Glutamatergic neuron (in vitro differentiated cells): ENCODE results near the gene LRRC14B. TPM values are rescaled to one million over a fixed set of nuclear protein-coding genes. Genes with fewer than 3 reads are reported as not detected.
"Not testable (repeated sequence)": the region's sequence is repeated elsewhere in the genome, so short reads cannot be mapped to it uniquely, and the experiment has no call there.

Experiments
- DNase-seq: peaks from one replicate; pipeline ENCODE4 v3.0.0; 2022
- H3K27ac Mint-ChIP-seq: one replicate; pipeline ENCODE4 v1.8.0; 2020; ENCODE audit warnings: mild to moderate bottlenecking, mixed read lengths, inconsistent platforms; ENCODE audit not compliant: unreplicated experiment
- H3K27me3 Mint-ChIP-seq: one replicate; pipeline ENCODE4 v1.8.0; 2020; ENCODE audit warnings: mild to moderate bottlenecking, moderate library complexity, mixed read lengths, inconsistent platforms; ENCODE audit not compliant: unreplicated experiment
- H3K36me3 Mint-ChIP-seq: one replicate; pipeline ENCODE4 v1.8.0; 2020; ENCODE audit warnings: mild to moderate bottlenecking, mixed read lengths, inconsistent platforms; ENCODE audit not compliant: unreplicated experiment
- H3K4me1 Mint-ChIP-seq: one replicate; pipeline ENCODE4 v1.8.0; 2020; ENCODE audit warnings: mild to moderate bottlenecking, low read depth, mixed read lengths, inconsistent platforms; ENCODE audit not compliant: unreplicated experiment
- H3K4me3 Mint-ChIP-seq: one replicate; pipeline ENCODE4 v1.8.0; 2020; ENCODE audit warnings: mild to moderate bottlenecking, mixed read lengths, inconsistent platforms; ENCODE audit not compliant: unreplicated experiment
- H3K9me3 Mint-ChIP-seq: one replicate; pipeline ENCODE4 v1.8.0; 2020; ENCODE audit warnings: mild to moderate bottlenecking, moderate library complexity, mixed read lengths, inconsistent platforms; ENCODE audit not compliant: unreplicated experiment
- CTCF ChIP-seq: fragments of 200-600 bp; sonication (generic); IDR thresholded peaks from one replicate; pipeline ENCODE4 v1.5.0; 2021; ENCODE audit not compliant: partially characterized antibody, unreplicated experiment
- total RNA-seq: library from RNA; stranded (reverse); fragmentation: NEBNext Ultra II Directional; extraction: Animal tissue kit (Norgen Biotek cat#: 25700); gene quantifications from one replicate; pipeline ENCODE4 v1.2.1, GENCODE V29; 2021; ENCODE audit not compliant: unreplicated experiment

The LRRC14B gene
- total RNA-seq, 1 donor from 2014 or later = not detected

DNA sequence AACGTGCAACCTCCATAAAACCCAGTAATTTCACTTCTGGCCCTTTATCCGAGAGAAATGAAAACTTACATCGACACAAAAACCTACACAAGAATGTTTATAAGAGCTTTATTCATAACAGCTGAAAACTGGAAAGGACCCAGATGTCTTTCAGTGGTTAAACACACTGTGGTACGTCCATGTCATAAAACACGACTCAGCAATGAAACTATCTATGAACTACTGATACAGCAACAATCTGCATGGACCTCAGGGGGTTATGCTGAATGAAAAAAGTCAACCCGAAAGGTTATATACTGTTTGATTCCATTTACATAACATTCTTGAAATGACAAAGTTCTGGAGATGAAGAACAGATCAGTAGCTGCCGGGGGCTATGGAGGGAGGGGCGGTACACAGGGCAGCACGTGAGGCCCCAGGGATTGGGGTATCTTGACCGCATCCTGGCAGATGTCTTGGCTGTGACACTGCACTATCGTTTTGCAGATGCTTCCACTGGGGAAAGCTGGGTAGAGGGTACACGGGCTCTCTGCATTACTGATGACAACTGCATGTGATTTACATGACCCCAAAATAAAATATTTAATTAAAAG lies 22.6 kb downstream of the LRRC14B start:
- DNase-seq = no peak
- Mint-ChIP-seq H3K27ac (no peak overlapping the region), H3K27me3 (peaks cover 4% of the 10 kb centered on the region), H3K4me1 (peaks cover 16% of the 10 kb centered on the region), H3K9me3 (peaks cover 2% of the 10 kb centered on the region), H3K4me3 (no peak overlapping the region), H3K36me3 (peaks cover 6% of the 10 kb centered on the region)
- no peak for TF ChIP-seq CTCF

DNA sequence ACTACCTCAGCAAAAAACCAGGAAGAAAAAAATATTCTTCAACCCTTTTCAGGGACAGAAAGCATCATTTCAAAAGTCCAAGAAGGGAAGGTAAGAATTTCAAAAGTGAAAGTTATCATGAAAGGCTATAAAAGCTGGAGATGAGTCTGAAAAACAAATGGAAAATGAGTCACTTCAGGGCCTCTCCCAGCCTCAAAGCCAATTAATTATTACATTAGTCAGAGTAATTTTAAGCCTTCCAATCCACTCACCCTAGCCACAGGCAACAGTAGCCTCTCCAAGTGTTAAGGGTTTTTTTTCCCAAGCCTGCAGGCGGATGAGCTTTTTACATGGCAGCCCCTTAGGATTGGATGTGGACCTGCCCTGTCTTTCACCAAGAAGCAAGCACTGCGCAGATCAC lies 24.0 kb downstream of the LRRC14B start:
- not testable (repeated sequence) for H3K27me3 Mint-ChIP-seq, H3K4me3 Mint-ChIP-seq, DNase-seq, H3K36me3 Mint-ChIP-seq, H3K9me3 Mint-ChIP-seq, H3K27ac Mint-ChIP-seq
- peaks cover 13% of the 10 kb centered on the region for H3K4me1 Mint-ChIP-seq

- H3K27ac Mint-ChIP-seq, H3K4me3 Mint-ChIP-seq: not testable (repeated sequence)
Measured at GRCh38 chr5:216076-216475, 24.8 kb downstream of the LRRC14B start.

GRCh38 chr5:217494-218456 lies 26.5 kb downstream of the LRRC14B start, which contains the start of the genes CCDC127 and SDHA:
Gene CCDC127 (minus strand): TSS chr5:218153. CDS start chr5:216849, 1,304 bp downstream.
Gene SDHA (plus strand): TSS chr5:218320. CDS start chr5:218356, 36 bp downstream.
- TF ChIP-seq CTCF = peak; percentile 25
- not testable (repeated sequence) for H3K9me3 Mint-ChIP-seq, H3K27me3 Mint-ChIP-seq, H3K36me3 Mint-ChIP-seq
- Mint-ChIP-seq H3K27ac (peak within 1 kb of the TSS; percentile 87), H3K4me1 (peaks cover 18% of the 10 kb centered on the region), H3K4me3 (peak within 1 kb of the TSS; percentile 97)
- peak; percentile 100 for DNase-seq

More at GRCh38 chr5:216076-216475, 24.8 kb downstream of the LRRC14B start:
- DNase-seq, H3K36me3 Mint-ChIP-seq, H3K27me3 Mint-ChIP-seq, H3K9me3 Mint-ChIP-seq: not testable (repeated sequence)
- H3K4me1 Mint-ChIP-seq = peaks cover 12% of the 10 kb centered on the region

GRCh38 chr5:218457-219291 lies 27.4 kb downstream of the LRRC14B start:
- H3K4me1 Mint-ChIP-seq = peaks cover 18% of the 10 kb centered on the region
- TF ChIP-seq CTCF = no peak
- DNase-seq = peak; percentile 66
- no peaks in the 10 kb centered on the region for H3K9me3 Mint-ChIP-seq
- H3K27ac Mint-ChIP-seq = peak overlapping the region; percentile 87
- H3K4me3 Mint-ChIP-seq = peak overlapping the region; percentile 97
- peaks cover 2% of the 10 kb centered on the region for H3K27me3 Mint-ChIP-seq
- H3K36me3 Mint-ChIP-seq = peaks cover 3% of the 10 kb centered on the region
